NCI-H1092 treated with DMSO at 0.1 percent for 48 hours (cell line): ENCODE data around the gene MORF4L1.
"Not testable (repeated sequence)": the region's sequence is repeated elsewhere in the genome, so short reads cannot be mapped to it uniquely, and the experiment has no call there.

ENCODE experiments used
- DNase-seq: peaks from one replicate; lab custom pipeline; 2025; lab: John Stamatoyannopoulos, UW

Gene MORF4L1

GRCh38 chr15:78925956-78926743 lies 53.5 kb downstream of the MORF4L1 start:
- no peak for DNase-seq

- DNase-seq = no peak
These were observed 54.5 kb downstream of the MORF4L1 start for GRCh38 chr15:78927077-78927790.

GRCh38 chr15:78928176-78928575 lies 55.5 kb downstream of the MORF4L1 start:
- not testable (repeated sequence) for DNase-seq

- DNase-seq = no peak
These were observed 56.0 kb downstream of the MORF4L1 start for GRCh38 chr15:78928616-78929093.

GRCh38 chr15:78929536-78930264 lies 57.0 kb downstream of the MORF4L1 start:
- no peak for DNase-seq

- DNase-seq = peak; percentile 5
These were observed 58.1 kb downstream of the MORF4L1 start for GRCh38 chr15:78930577-78931388.

- DNase-seq = no peak
These were observed 59.0 kb downstream of the MORF4L1 start for GRCh38 chr15:78931439-78932257.

GRCh38 chr15:78932258-78932808 lies 59.6 kb downstream of the MORF4L1 start:
- no peak for DNase-seq

GRCh38 chr15:78933187-78933822 lies 60.6 kb downstream of the MORF4L1 start:
- DNase-seq = no peak

GRCh38 chr15:78933823-78934654 lies 61.3 kb downstream of the MORF4L1 start:
- peak; percentile 33 for DNase-seq

GRCh38 chr15:78934655-78935023 lies 61.9 kb downstream of the MORF4L1 start:
- no peak for DNase-seq

GRCh38 chr15:78937132-78937739 lies 64.5 kb downstream of the MORF4L1 start:
- no peak for DNase-seq

- no peak for DNase-seq
These were observed 66.2 kb downstream of the MORF4L1 start for GRCh38 chr15:78938658-78939488.

GRCh38 chr15:78942741-78943140 lies 70.1 kb downstream of the MORF4L1 start:
- DNase-seq = no peak

- no peak for DNase-seq
These were observed 71.0 kb downstream of the MORF4L1 start for GRCh38 chr15:78943692-78944091.

- no peak for DNase-seq
These were observed 71.5 kb downstream of the MORF4L1 start for GRCh38 chr15:78944202-78944625.

- peak; percentile 46 for DNase-seq
These were observed 72.1 kb downstream of the MORF4L1 start, which contains the start of gene CTSH for GRCh38 chr15:78944669-78945407. CTSH (minus strand) TSS chr15:78945046; CDS start chr15:78944981, 65 bp downstream.
